PFSK-1 (cell line): ENCODE data around the gene HCRTR1.

Experiments used
- FOXP2 ChIP-seq: optimal IDR thresholded peaks from 2 replicates; pipeline ENCODE3; 2011; ENCODE audit warnings: borderline replicate concordance, control low read depth, inconsistent platforms; ENCODE audit not compliant: insufficient read depth; ENCODE audit errors: extremely low read length, extremely low read depth
- POLR2AphosphoS5 ChIP-seq: IDR thresholded peaks from 2 replicates; pipeline ENCODE4 v1.6.1; 2012; ENCODE audit warnings: low read depth, mild to moderate bottlenecking, control low read depth, low read length, moderate library complexity
- TAF1 ChIP-seq: IDR thresholded peaks from 2 replicates; pipeline ENCODE4 v1.6.1; 2012; ENCODE audit warnings: low read length, control low read depth, borderline replicate concordance; ENCODE audit not compliant: insufficient read depth
- TF ChIP-seq, protein P1 (sequence below), 2 experiments: IDR thresholded peaks; 2 replicates each; pipeline versions ENCODE4 v1.6.1 to v1.8.0; 2011 to 2012; ENCODE audit warnings: low read depth in 2 of 2, low read length in 2 of 2, control low read depth in 1 of 2, inconsistent platforms in 1 of 2, mild to moderate bottlenecking in 1 of 2, moderate library complexity in 1 of 2; ENCODE audit not compliant: insufficient read depth in 1 of 2

GRCh38 chr1:31657020-31657804, 39.7 kb downstream of the HCRTR1 start:
- no peak for TF ChIP-seq POLR2AphosphoS5
- TF ChIP-seq, protein P1, sequence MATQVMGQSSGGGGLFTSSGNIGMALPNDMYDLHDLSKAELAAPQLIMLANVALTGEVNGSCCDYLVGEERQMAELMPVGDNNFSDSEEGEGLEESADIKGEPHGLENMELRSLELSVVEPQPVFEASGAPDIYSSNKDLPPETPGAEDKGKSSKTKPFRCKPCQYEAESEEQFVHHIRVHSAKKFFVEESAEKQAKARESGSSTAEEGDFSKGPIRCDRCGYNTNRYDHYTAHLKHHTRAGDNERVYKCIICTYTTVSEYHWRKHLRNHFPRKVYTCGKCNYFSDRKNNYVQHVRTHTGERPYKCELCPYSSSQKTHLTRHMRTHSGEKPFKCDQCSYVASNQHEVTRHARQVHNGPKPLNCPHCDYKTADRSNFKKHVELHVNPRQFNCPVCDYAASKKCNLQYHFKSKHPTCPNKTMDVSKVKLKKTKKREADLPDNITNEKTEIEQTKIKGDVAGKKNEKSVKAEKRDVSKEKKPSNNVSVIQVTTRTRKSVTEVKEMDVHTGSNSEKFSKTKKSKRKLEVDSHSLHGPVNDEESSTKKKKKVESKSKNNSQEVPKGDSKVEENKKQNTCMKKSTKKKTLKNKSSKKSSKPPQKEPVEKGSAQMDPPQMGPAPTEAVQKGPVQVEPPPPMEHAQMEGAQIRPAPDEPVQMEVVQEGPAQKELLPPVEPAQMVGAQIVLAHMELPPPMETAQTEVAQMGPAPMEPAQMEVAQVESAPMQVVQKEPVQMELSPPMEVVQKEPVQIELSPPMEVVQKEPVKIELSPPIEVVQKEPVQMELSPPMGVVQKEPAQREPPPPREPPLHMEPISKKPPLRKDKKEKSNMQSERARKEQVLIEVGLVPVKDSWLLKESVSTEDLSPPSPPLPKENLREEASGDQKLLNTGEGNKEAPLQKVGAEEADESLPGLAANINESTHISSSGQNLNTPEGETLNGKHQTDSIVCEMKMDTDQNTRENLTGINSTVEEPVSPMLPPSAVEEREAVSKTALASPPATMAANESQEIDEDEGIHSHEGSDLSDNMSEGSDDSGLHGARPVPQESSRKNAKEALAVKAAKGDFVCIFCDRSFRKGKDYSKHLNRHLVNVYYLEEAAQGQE (IDR thresholded peaks at IDR 0.05; ENCODE audit: insufficient read depth in 1 of 2, low read depth in 2 of 2, low read length in 2 of 2) = no peak
- TF ChIP-seq TAF1 = no peak
- no peak for TF ChIP-seq FOXP2
